ENCODE data around the gene PASK. TPM values are rescaled to one million over a fixed set of nuclear protein-coding genes. Genes with fewer than 3 reads are reported as not detected.
A peak's percentile ranks its signal among the peaks of the same experiment; 100 is the strongest.

The PASK gene
- total and polyA plus RNA-seq, 2 of the 4 experiments (the other 2 are of a cell fraction): 4.1 TPM

DNA sequence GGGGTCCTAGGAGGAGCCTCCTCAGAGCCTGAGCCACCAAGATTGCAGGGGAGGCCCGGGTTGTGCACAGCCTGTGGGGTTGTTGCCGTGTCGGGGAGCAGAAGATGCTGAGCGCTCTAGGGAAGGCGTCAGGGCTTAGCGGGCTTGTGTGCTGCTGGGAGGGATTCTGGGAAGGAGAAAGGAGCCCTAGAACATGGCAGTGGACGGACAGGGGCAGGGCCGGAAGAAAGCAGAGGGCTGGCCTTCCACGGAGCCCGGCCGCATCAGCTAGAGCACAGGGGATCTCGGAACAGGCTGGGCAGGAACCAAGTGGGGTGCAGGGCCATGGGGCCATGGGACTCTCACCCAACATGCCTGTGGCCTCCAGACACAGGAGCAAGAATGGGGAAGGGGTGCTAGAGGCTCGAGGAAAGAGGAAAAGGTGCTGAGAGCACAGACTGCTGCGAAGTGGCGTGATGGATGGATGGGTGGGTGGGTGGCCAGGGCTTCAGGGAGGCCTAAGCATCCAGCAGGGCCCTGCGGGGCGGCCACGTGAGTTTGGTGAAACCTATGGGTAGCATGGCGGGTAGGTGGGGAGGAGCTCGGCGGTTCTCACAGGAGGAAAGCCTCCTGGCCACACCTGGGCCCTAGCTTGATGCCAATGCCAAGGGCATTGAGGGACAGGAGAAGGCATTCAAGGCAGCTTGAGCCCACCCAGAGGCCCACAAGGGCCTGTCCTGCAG, 82.9 kb downstream of the PASK start:
- Histone ChIP-seq H3K79me1 (ENCODE audit: low read depth in 1 of 2, low read length in 2 of 2) (no peaks in the 10 kb centered on the region), H3K36me3 (ENCODE audit: control insufficient read depth, insufficient read depth, low read length) (peaks cover 32% of the 10 kb centered on the region; the same call in 1 of the 2 replicates), H3K9me3 (ENCODE audit: control insufficient read depth, insufficient read depth, low read length) (no peaks in the 10 kb centered on the region), H3K9me1 (ENCODE audit: insufficient read depth, low read length) (no peaks in the 10 kb centered on the region), H4K91ac (ENCODE audit: insufficient read depth, low read depth, low read length) (no peak overlapping the region), H2BK5ac (ENCODE audit: low read depth, low read length, poor library complexity, severe bottlenecking) (no peak overlapping the region), H4K8ac (ENCODE audit: low read depth in 2 of 2, low read length in 2 of 2) (no peak overlapping the region), H3K14ac (replicated peaks; ENCODE audit: low read depth, low read length) (no peak overlapping the region), H2AK5ac (ENCODE audit: low read depth, low read length) (no peak overlapping the region), H3K27ac (ENCODE audit: insufficient read depth, low read length) (no peak overlapping the region), H3K4me2 (ENCODE audit: low read depth, low read length) (no peak overlapping the region), H3K4me3 (ENCODE audit: insufficient read depth, low read depth, low read length) (no peak overlapping the region), H4K20me1 (ENCODE audit: insufficient read depth, low read length) (no peaks in the 10 kb centered on the region), H2BK120ac (ENCODE audit: low read depth, low read length) (no peak overlapping the region), H2AK9ac (replicated peaks; ENCODE audit: low read depth, low read length, poor library complexity) (no peak overlapping the region), H3K27me3 (ENCODE audit: control insufficient read depth, insufficient read depth, low read length) (no peaks in the 10 kb centered on the region), H2BK15ac (ENCODE audit: low read depth, low read length) (no peak overlapping the region), H3K18ac (ENCODE audit: low read depth, low read length) (no peak overlapping the region), H3K23ac (ENCODE audit: low read depth, low read length) (no peak overlapping the region), H3K56ac (ENCODE audit: extremely low read depth, insufficient read depth, low read length) (no peak overlapping the region), H2BK20ac (ENCODE audit: low read depth, low read length) (no peak overlapping the region), H3K9ac (ENCODE audit: low read depth, low read length) (no peak overlapping the region), H3K4ac (ENCODE audit: low read depth, low read length) (no peak overlapping the region), H3K4me1 (ENCODE audit: control insufficient read depth, insufficient read depth, low read length) (no peaks in the 10 kb centered on the region), H4K5ac (ENCODE audit: low read depth, low read length) (no peak overlapping the region), H2AFZ (replicated peaks; ENCODE audit: low read length, poor library complexity) (peak overlapping the region; percentile 11)
- no TSS peak for BruUV-seq (replicated peaks)
- DNase-seq: no peak
- CTCF ChIA-PET: interaction anchor here (0.5 kb wide), 1 partner anchor 9 kb away, joined by 3 read pairs; no protein-coding TSS in a partner anchor
- 89% methylated on average over 11 of the region's 21 CpGs; no CpG with 5 or more reads in 1 of the 2 experiments for WGBS, 2 experiments (ENCODE audit: extremely low coverage in 2 of 2, insufficient read length in 1 of 2)
- intact Hi-C loops (cut with micrococcal nuclease): no loop called here
- in situ Hi-C loops (cut with MboI; ENCODE audit: low sequenced_read_pairs): no loop called here
- POLR2A ChIA-PET (ENCODE audit: unreplicated experiment): no interaction called here
- ATAC-seq (ENCODE audit: low read depth): no peak
- TF ChIP-seq CHD1 (IDR thresholded peaks at IDR 0.05; ENCODE audit: low read depth, low read length) (no peak), RAD21 (IDR thresholded peaks at IDR 0.05; ENCODE audit: low read length) (no peak), ELK1 (IDR thresholded peaks at IDR 0.05; ENCODE audit: borderline replicate concordance, low read depth, low read length) (no peak), NFE2L2 (IDR thresholded peaks at IDR 0.05; ENCODE audit: low read depth, low read length) (no peak), CTCF (conservative IDR thresholded peaks at IDR 0.05; ENCODE audit: low read depth, low read length) (no peak), USF2 (IDR thresholded peaks at IDR 0.05; ENCODE audit: low read depth, low read length) (no peak), RFX5 (IDR thresholded peaks at IDR 0.05; ENCODE audit: low read depth, low read length) (no peak)
- dilution Hi-C loops (cut with HindIII; ENCODE audit: low sequenced_read_pairs, unreplicated experiment): no loop called here

Measured in IMR-90 (cell line).